ENCODE measurements around the gene UNC5B.

GRCh38 chr10:71217266-71218045 is 5.1 kb downstream of the UNC5B start:
- TF ChIP-seq CTCF (IDR thresholded peaks at IDR 0.05 in 8 of 11, conservative IDR thresholded peaks at IDR 0.05 in 3 of 11): no peak
- TF ChIP-seq POLR2A (IDR thresholded peaks at IDR 0.05): no peak
